NK-92 (cell line): ENCODE measurements around the gene TTC4.

Source experiments
- DNase-seq: peaks from one replicate; lab custom pipeline; 2025; ENCODE audit not compliant: unreplicated experiment; lab: John Stamatoyannopoulos, UW

TTC4 gene

GRCh38 chr1:54703471-54703870, 12.2 kb upstream of the TTC4 start:
- no peak for DNase-seq

- DNase-seq, result no peak
These were observed 10.5 kb upstream of the TTC4 start for GRCh38 chr1:54705153-54705552.

- no peak for DNase-seq
These were observed 9.2 kb upstream of the TTC4 start for GRCh38 chr1:54706419-54706818.

- DNase-seq, result no peak
These were observed 7.3 kb upstream of the TTC4 start for GRCh38 chr1:54708385-54708784.

GRCh38 chr1:54709547-54710292, 5.9 kb upstream of the TTC4 start:
- DNase-seq, result no peak

GRCh38 chr1:54710434-54710833, 5.2 kb upstream of the TTC4 start:
- DNase-seq, result no peak

GRCh38 chr1:54710841-54711240, 4.8 kb upstream of the TTC4 start:
- DNase-seq, result no peak

GRCh38 chr1:54711536-54711935, 4.1 kb upstream of the TTC4 start:
- DNase-seq, result no peak

GRCh38 chr1:54714881-54715492, 674 bp upstream of the TTC4 start:
- no peak for DNase-seq

- DNase-seq, result no peak
These were observed 812 bp downstream of the TTC4 start for GRCh38 chr1:54716299-54717047.

GRCh38 chr1:54721719-54722118, 6.1 kb downstream of the TTC4 start:
- no peak for DNase-seq

- DNase-seq, result no peak
These were observed 8.3 kb downstream of the TTC4 start for GRCh38 chr1:54723985-54724384.

- no peak for DNase-seq
These were observed 9.1 kb downstream of the TTC4 start for GRCh38 chr1:54724771-54725170.

GRCh38 chr1:54728027-54728426, 12.4 kb downstream of the TTC4 start:
- no peak for DNase-seq

GRCh38 chr1:54736685-54737084, 21.0 kb downstream of the TTC4 start:
- no peak for DNase-seq

- no peak for DNase-seq
These were observed 22.6 kb downstream of the TTC4 start for GRCh38 chr1:54738244-54738643.

GRCh38 chr1:54741531-54741930, 25.9 kb downstream of the TTC4 start:
- DNase-seq, result no peak

GRCh38 chr1:54742282-54742681, 26.6 kb downstream of the TTC4 start:
- DNase-seq, result no peak

GRCh38 chr1:54743416-54744226, 28.0 kb downstream of the TTC4 start:
- DNase-seq, result no peak

- DNase-seq, result no peak
These were observed 29.0 kb downstream of the TTC4 start for GRCh38 chr1:54744696-54745095.

- no peak for DNase-seq
These were observed 29.6 kb downstream of the TTC4 start for GRCh38 chr1:54745274-54745673.
